Stimulated activated CD8-positive, alpha-beta memory T cell treated with anti-CD3 and anti-CD28 coated beads, Interleukin-15, amount 100 ng/mL, for 48 hours (primary cell): ENCODE measurements around the gene YKT6.
A peak's percentile ranks its signal among the peaks of the same experiment; 100 is the strongest.
"Not testable (repeated sequence)": the region's sequence is repeated elsewhere in the genome, so short reads cannot be mapped to it uniquely, and the experiment has no call there.

Source experiments
- DNase-seq, 2 donors: peaks; one replicate each; pipeline ENCODE4 v3.0.0-alpha.2; 2020; ENCODE audit warnings: low read depth in 2 of 2

Gene YKT6

GRCh38 chr7:44200699-44201461 lies at the start of gene YKT6:
TSS of gene YKT6 (plus strand) at chr7:44200978. CDS start at chr7:44201136, 158 bp downstream.
- peak; percentile 92 to 93 for DNase-seq

- no peak for DNase-seq
These were observed 48.8 kb upstream of the YKT6 start for GRCh38 chr7:44151956-44152355.

GRCh38 chr7:44152971-44153947 lies 47.5 kb upstream of the YKT6 start:
- DNase-seq = no peak

- DNase-seq = no peak
These were observed 46.8 kb upstream of the YKT6 start for GRCh38 chr7:44153948-44154335.

- no peak for DNase-seq
These were observed 46.1 kb upstream of the YKT6 start for GRCh38 chr7:44154703-44155102.

GRCh38 chr7:44155191-44156185 lies 45.3 kb upstream of the YKT6 start:
- no peak for DNase-seq

GRCh38 chr7:44156453-44157010 lies 44.2 kb upstream of the YKT6 start:
- DNase-seq = no peak

GRCh38 chr7:44157116-44158080 lies 43.4 kb upstream of the YKT6 start:
- no peak for DNase-seq

GRCh38 chr7:44158096-44158872 lies 42.5 kb upstream of the YKT6 start:
- DNase-seq = no peak

GRCh38 chr7:44158873-44159631 lies 41.7 kb upstream of the YKT6 start:
- DNase-seq = no peak

- DNase-seq = no peak
These were observed 40.8 kb upstream of the YKT6 start for GRCh38 chr7:44159824-44160630.

GRCh38 chr7:44161371-44161770 lies 39.4 kb upstream of the YKT6 start:
- DNase-seq = no peak

- no peak for DNase-seq
These were observed 38.6 kb upstream of the YKT6 start for GRCh38 chr7:44162179-44162578.

- no peak for DNase-seq
These were observed 37.9 kb upstream of the YKT6 start for GRCh38 chr7:44162785-44163395.

- no peak for DNase-seq
These were observed 37.2 kb upstream of the YKT6 start for GRCh38 chr7:44163591-44163990.

- DNase-seq = no peak
These were observed 32.9 kb upstream of the YKT6 start for GRCh38 chr7:44167920-44168319.

- not testable (repeated sequence) for DNase-seq
These were observed 28.9 kb upstream of the YKT6 start for GRCh38 chr7:44171901-44172300.
